Right lobe of liver (tissue), 4 donors: ENCODE data around the gene ARHGAP4.

ENCODE experiments used
- CTCF ChIP-seq, 4 donors: fragments of 200-600 bp in 3 of 4; fragments of 450-650 bp in 1 of 4; IDR thresholded peaks; one replicate each; pipeline versions ENCODE4 v1.5.1 to v1.8.0; 2016 to 2022; ENCODE audit warnings: antibody characterized with exemption in 4 of 4, mild to moderate bottlenecking in 2 of 4
- POLR2A ChIP-seq: fragments of 450-650 bp; IDR thresholded peaks from one replicate; pipeline ENCODE4 v1.6.1; 2017; ENCODE audit warnings: antibody characterized with exemption, mild to moderate bottlenecking
- donor health status: DM: no; HTN: no; CAD: no.
- donor health status: DM: no; HTN: no; CAD: no.
- donor health status: DM: no; HTN: yes; CAD: no.

- TF ChIP-seq CTCF (IDR thresholded peaks at IDR 0.05) (no peak), POLR2A (no peak)
Observed at GRCh38 chrX:153974726-153975286, 48.7 kb upstream of the ARHGAP4 start.
